ENCODE measurements around the gene NRBP1. TPM values are rescaled to one million over a fixed set of nuclear protein-coding genes. Genes with fewer than 3 reads are reported as not detected.

NRBP1 gene
- total RNA-seq, 1 experiment from 2014 or later, result 140 TPM

- no peaks in the 10 kb centered on the region for H4K20me1 ChIP-seq (ENCODE audit: control insufficient read depth, insufficient read depth, insufficient read length)
- H3K79me2 ChIP-seq (ENCODE audit: insufficient read depth, low read length), result no peaks in the 10 kb centered on the region
- H3K4me3 Mint-ChIP-seq, result no peak overlapping the region
- no peak for TF ChIP-seq CTCF (conservative IDR thresholded peaks at IDR 0.05)
- no peak for DNase-seq
- H3K56ac ChIP-seq (ENCODE audit: insufficient read length, low read depth, low read length), result no peak overlapping the region
- no peaks in the 10 kb centered on the region for H3K79me1 ChIP-seq (ENCODE audit: insufficient read depth, low read depth, low read length, poor library complexity, severe bottlenecking)
- H3K9me3 Mint-ChIP-seq, result no peaks in the 10 kb centered on the region
- no peak overlapping the region for H3K27ac ChIP-seq (ENCODE audit: insufficient read length, low read depth, low read length)
- H2BK5ac ChIP-seq (ENCODE audit: insufficient read length, low read length), result no peak overlapping the region
- H2BK12ac ChIP-seq (ENCODE audit: insufficient read length, low read depth, low read length), result no peak overlapping the region
- H3K4me1 Mint-ChIP-seq, result no peaks in the 10 kb centered on the region
- no peaks in the 10 kb centered on the region for H3K4me1 ChIP-seq (ENCODE audit: insufficient read depth, low read length)
- no peak overlapping the region for H2BK15ac ChIP-seq (ENCODE audit: low read depth, low read length)
- no peak overlapping the region for H3K18ac ChIP-seq (ENCODE audit: insufficient read length, low read depth, low read length)
- no peaks in the 10 kb centered on the region for H3K27me3 ChIP-seq (ENCODE audit: insufficient read depth, low read length)
- no peak overlapping the region for H3K4me2 ChIP-seq (ENCODE audit: insufficient read depth, insufficient read length, low read length)
- no peaks in the 10 kb centered on the region for H3K9me3 ChIP-seq (ENCODE audit: control insufficient read depth, low read depth, low read length)
- H2AK5ac ChIP-seq (ENCODE audit: insufficient read length, low read length), result no peak overlapping the region
- H3K27me3 Mint-ChIP-seq (ENCODE audit: low read depth), result no peaks in the 10 kb centered on the region
- no peak overlapping the region for H3K23ac ChIP-seq (ENCODE audit: insufficient read length, low read depth, low read length)
- no peak overlapping the region for H3K4ac ChIP-seq (ENCODE audit: low read depth, low read length)
- H2BK120ac ChIP-seq (ENCODE audit: low read depth, low read length, poor library complexity, severe bottlenecking), result no peak overlapping the region
- no peak overlapping the region for H2BK20ac ChIP-seq (ENCODE audit: low read depth, low read length, poor library complexity, severe bottlenecking)
- no peak overlapping the region for H4K91ac ChIP-seq (ENCODE audit: insufficient read length, low read depth, low read length)
- H2AFZ ChIP-seq (ENCODE audit: low read length), result no peak overlapping the region
- no peak overlapping the region for H3K27ac Mint-ChIP-seq
- H4K8ac ChIP-seq (replicated peaks; ENCODE audit: insufficient read length, low read depth, low read length), result no peak overlapping the region
- no peak overlapping the region for H3K9ac ChIP-seq (ENCODE audit: extremely low read depth, insufficient read length, low read length)
- no peaks in the 10 kb centered on the region for H3K36me3 Mint-ChIP-seq (ENCODE audit: insufficient read depth in 1 of 3, low read depth in 3 of 3)
- H3K23me2 ChIP-seq (ENCODE audit: insufficient read length, low read depth, low read length, poor library complexity, severe bottlenecking), result no peaks in the 10 kb centered on the region
- no peak overlapping the region for H3T11ph ChIP-seq (ENCODE audit: low read length)
- no peak overlapping the region for H3K14ac ChIP-seq (ENCODE audit: insufficient read depth, low read length)
- no peak overlapping the region for H4K5ac ChIP-seq (ENCODE audit: insufficient read length, low read depth, low read length)
- WGBS (ENCODE audit: extremely low coverage, insufficient read length, low lambda C conversion rate), result no CpG with 5 or more reads among the region's 4 CpGs
These were observed 6.7 kb upstream of the NRBP1 start for GRCh38 chr2:27421660-27422250.

All from H9 (cell line).